A673 (cell line): Measurements from ENCODE around the gene ALX4. TPM values are rescaled to one million over a fixed set of nuclear protein-coding genes. Genes with fewer than 3 reads are reported as not detected.

Experiments used
- BruUV-seq: library from RNA; stranded (reverse); fragments of 400-500 nt; replicated peaks from 2 replicates; lab custom pipeline; 2021; lab: Mats Ljungman, UMichigan
- CTCF ChIA-PET: fragments of 300-600 bp; sonication (Branson Sonifier 250); formaldehyde crosslinking; loops from one replicate; lab custom pipeline; 2022; ENCODE audit warnings: antibody characterized with exemption; lab: Charles Lee
- POLR2A ChIA-PET: fragments of 300-600 bp; sonication (Branson Sonifier 250); formaldehyde crosslinking; loops from one replicate; lab custom pipeline; 2022; ENCODE audit warnings: antibody characterized with exemption; ENCODE audit not compliant: low non-redundant PET; lab: Charles Lee
- DNase-seq: peaks from one replicate; pipeline ENCODE4 v3.0.0-alpha.2; 2015; ENCODE audit warnings: low spot score
- H3K27ac ChIP-seq: fragments of 200-600 bp; sonication (generic); 2 replicates; pipeline ENCODE4 v1.5.1; 2016; ENCODE audit warnings: mixed run types, low read depth, mild to moderate bottlenecking, mixed read lengths, antibody characterized with exemption, low read length; ENCODE audit not compliant: poor library complexity, severe bottlenecking
- H3K27me3 ChIP-seq: fragments of 200-600 bp; sonication (generic); replicated peaks from 2 replicates; pipeline ENCODE4 v1.6.1; 2017; ENCODE audit warnings: mixed run types, low read depth, mild to moderate bottlenecking, mixed read lengths, antibody characterized with exemption, low read length; ENCODE audit not compliant: insufficient read depth, poor library complexity
- H3K36me3 ChIP-seq: fragments of 200-600 bp; sonication (generic); 2 replicates; pipeline ENCODE4 v1.6.1; 2016; ENCODE audit warnings: mixed run types, mild to moderate bottlenecking, mixed read lengths, antibody characterized with exemption, low read length; ENCODE audit not compliant: insufficient read depth, poor library complexity, severe bottlenecking
- H3K4me1 ChIP-seq: fragments of 200-600 bp; sonication (generic); 2 replicates; pipeline ENCODE4 v1.6.1; 2017; ENCODE audit warnings: mixed run types, mild to moderate bottlenecking, mixed read lengths, antibody characterized with exemption, low read length; ENCODE audit not compliant: insufficient read depth, poor library complexity, severe bottlenecking
- H3K4me3 ChIP-seq: fragments of 200-600 bp; sonication (generic); 2 replicates; pipeline ENCODE4 v1.5.1; 2016; ENCODE audit warnings: low read depth, mixed run types, mild to moderate bottlenecking, mixed read lengths, low read length; ENCODE audit not compliant: poor library complexity, severe bottlenecking
- H3K9me3 ChIP-seq: fragments of 200-600 bp; sonication (generic); 2 replicates; pipeline ENCODE4 v1.6.1; 2016; ENCODE audit warnings: mixed run types, low read depth, mild to moderate bottlenecking, mixed read lengths, antibody characterized with exemption, low read length; ENCODE audit not compliant: poor library complexity, severe bottlenecking
- CTCF ChIP-seq: fragments of 300-800, 200-600 bp; sonication (generic); conservative IDR thresholded peaks from 2 replicates; pipeline ENCODE4 v1.5.1; 2017; ENCODE audit warnings: low read depth, mild to moderate bottlenecking, antibody characterized with exemption, low read length, moderate library complexity, mixed read lengths
- EZH2 ChIP-seq: fragments of 200-600 bp; sonication (generic); IDR thresholded peaks from 2 replicates; pipeline ENCODE4 v1.6.1; 2017; ENCODE audit warnings: borderline replicate concordance, low read depth, mild to moderate bottlenecking, mixed read lengths, antibody characterized with exemption, low read length; ENCODE audit not compliant: poor library complexity, severe bottlenecking
- intact Hi-C: fragments of 100-400 bp; cut with micrococcal nuclease; formaldehyde crosslinking; loops from one replicate; pipeline ENCODE4 v1.10.0; 2022; ENCODE audit not compliant: unreplicated experiment
- total RNA-seq: library from RNA; stranded (reverse); gene quantifications from 2 replicates; pipeline ENCODE4 v1.2.3, GENCODE V29; 2021

ALX4 gene
- total RNA-seq, 1 experiment from 2014 or later, result 135 TPM

- ChIA-PET POLR2A (no interaction called here), CTCF (no interaction called here)
- Histone ChIP-seq H3K4me3 (no peak overlapping the region), H3K36me3 (peaks cover 6% of the 10 kb centered on the region), H3K9me3 (no peaks in the 10 kb centered on the region), H3K4me1 (no peaks in the 10 kb centered on the region), H3K27me3 (no peaks in the 10 kb centered on the region), H3K27ac (no peak overlapping the region)
- intact Hi-C loops, result no loop called here
- no peak for DNase-seq
- BruUV-seq, result no TSS peak
- no peak for TF ChIP-seq CTCF
- no peak for TF ChIP-seq EZH2
Measured at GRCh38 chr11:44228379-44228778, 81.6 kb downstream of the ALX4 start.

GRCh38 chr11:44226945-44227344, 83.0 kb downstream of the ALX4 start:
- ChIA-PET POLR2A (no interaction called here), CTCF (no interaction called here)
- Histone ChIP-seq H3K27ac (no peak overlapping the region), H3K27me3 (no peaks in the 10 kb centered on the region), H3K4me3 (no peak overlapping the region), H3K9me3 (no peaks in the 10 kb centered on the region), H3K36me3 (no peaks in the 10 kb centered on the region), H3K4me1 (no peaks in the 10 kb centered on the region)
- no peak for DNase-seq
- intact Hi-C loops, result no loop called here
- BruUV-seq, result no TSS peak
- TF ChIP-seq CTCF, result no peak
- no peak for TF ChIP-seq EZH2

GRCh38 chr11:44226490-44226889, 83.4 kb downstream of the ALX4 start:
- DNase-seq, result no peak
- POLR2A ChIA-PET, result no interaction called here
- no peak overlapping the region for H3K27ac ChIP-seq
- H3K9me3 ChIP-seq, result no peaks in the 10 kb centered on the region
- intact Hi-C loops, result no loop called here
- TF ChIP-seq EZH2 (no peak), CTCF (no peak)
- no peaks in the 10 kb centered on the region for H3K27me3 ChIP-seq
- CTCF ChIA-PET, result no interaction called here
- peaks cover 3% of the 10 kb centered on the region for H3K4me1 ChIP-seq
- H3K4me3 ChIP-seq, result no peak overlapping the region
- H3K36me3 ChIP-seq, result no peaks in the 10 kb centered on the region
- BruUV-seq, result no TSS peak
